Cerebellar nuclear complex (tissue), 1 donor: ENCODE results near the gene TRDMT1.

Experiments used
- DNase-seq, 2 experiments: peaks; one replicate each; lab custom pipeline; 2025; lab: John Stamatoyannopoulos, UW

The TRDMT1 gene

DNA sequence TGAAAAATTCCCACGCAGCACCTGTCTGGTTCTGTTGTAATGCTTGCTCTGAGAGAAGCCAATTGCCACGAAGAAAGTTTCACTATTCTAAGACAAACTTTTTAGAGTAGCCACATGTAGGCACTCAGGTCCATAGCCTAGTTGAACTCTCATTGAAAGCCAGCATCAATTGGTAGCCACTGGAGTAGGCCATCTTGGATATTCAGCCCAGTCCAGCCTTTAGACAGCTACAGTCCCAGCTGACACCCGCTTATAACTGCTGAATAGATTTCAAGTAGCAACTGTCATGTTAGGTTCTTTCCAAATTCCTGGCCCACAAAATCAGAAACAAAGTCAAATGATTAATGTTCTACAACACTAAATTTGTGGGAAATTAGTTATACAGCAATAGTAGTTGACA lies 103.5 kb downstream of the TRDMT1 start:
- DNase-seq: no peak
